WTC11 (cell line): Measurements from ENCODE around the gene SLC12A4. TPM values are rescaled to one million over a fixed set of nuclear protein-coding genes. Genes with fewer than 3 reads are reported as not detected.

Experiments used
- ATF1 ChIP-seq: sonication (generic); formaldehyde crosslinking; IDR thresholded peaks from 2 replicates; pipeline ENCODE4 v1.8.1; 2023; ENCODE audit warnings: mild to moderate bottlenecking, moderate library complexity, missing genetic modification reagents
- E2F1 ChIP-seq: sonication (generic); formaldehyde crosslinking; IDR thresholded peaks from 2 replicates; pipeline ENCODE4 v1.8.0; 2022; ENCODE audit warnings: mild to moderate bottlenecking, missing genetic modification reagents
- E2F4 ChIP-seq: sonication (generic); formaldehyde crosslinking; IDR thresholded peaks from 2 replicates; pipeline ENCODE4 v1.8.1; 2022; ENCODE audit warnings: low read depth, mild to moderate bottlenecking, moderate library complexity, missing genetic modification reagents, borderline replicate concordance
- ETV6 ChIP-seq: sonication (generic); formaldehyde crosslinking; IDR thresholded peaks from 2 replicates; pipeline ENCODE4 v1.8.1; 2022; ENCODE audit warnings: mild to moderate bottlenecking, missing genetic modification reagents
- HMGA2 ChIP-seq: fragments of 250-450 bp; sonication (Bioruptor Pico); IDR thresholded peaks from 2 replicates; pipeline ENCODE4 v1.4.0; 2021; ENCODE audit warnings: mild to moderate bottlenecking, moderate library complexity
- HMGXB4 ChIP-seq: sonication (generic); formaldehyde crosslinking; IDR thresholded peaks from 2 replicates; pipeline ENCODE4 v1.8.1; 2023; ENCODE audit warnings: mild to moderate bottlenecking, moderate library complexity, missing genetic modification reagents
- IRF1 ChIP-seq: sonication (generic); formaldehyde crosslinking; IDR thresholded peaks from 2 replicates; pipeline ENCODE4 v1.8.0; 2023; ENCODE audit warnings: missing genetic modification reagents
- JAZF1 ChIP-seq: fragments of 250-450 bp; sonication (Bioruptor Pico); IDR thresholded peaks from 2 replicates; pipeline ENCODE4 v1.9.0; 2021; ENCODE audit warnings: moderate library complexity, mild to moderate bottlenecking, inconsistent platforms
- KAT7 ChIP-seq: sonication (generic); formaldehyde crosslinking; IDR thresholded peaks from 2 replicates; pipeline ENCODE4 v1.8.1; 2023; ENCODE audit warnings: missing genetic modification reagents, mild to moderate bottlenecking, borderline replicate concordance
- MAX ChIP-seq: sonication (generic); formaldehyde crosslinking; IDR thresholded peaks from 2 replicates; pipeline ENCODE4 v1.8.0; 2022; ENCODE audit warnings: mild to moderate bottlenecking, missing genetic modification reagents
- NFATC4 ChIP-seq: fragments of 250-450 bp; sonication (Bioruptor Pico); IDR thresholded peaks from 2 replicates; pipeline ENCODE4 v1.9.0; 2021; ENCODE audit warnings: mild to moderate bottlenecking
- NFYB ChIP-seq: sonication (generic); formaldehyde crosslinking; conservative IDR thresholded peaks from 2 replicates; pipeline ENCODE4 v1.8.0; 2022; ENCODE audit warnings: low read depth, missing genetic modification reagents
- NR2C2 ChIP-seq: sonication (generic); formaldehyde crosslinking; IDR thresholded peaks from 2 replicates; pipeline ENCODE4 v1.8.0; 2022; ENCODE audit warnings: mild to moderate bottlenecking, missing genetic modification reagents
- NR3C1 ChIP-seq: sonication (generic); formaldehyde crosslinking; conservative IDR thresholded peaks from 2 replicates; pipeline ENCODE4 v1.8.1; 2023; ENCODE audit warnings: low read depth, mild to moderate bottlenecking, missing genetic modification reagents
- PRDM15 ChIP-seq: sonication (generic); formaldehyde crosslinking; IDR thresholded peaks from 2 replicates; pipeline ENCODE4 v1.8.0; 2022; ENCODE audit warnings: missing genetic modification reagents
- RELA ChIP-seq: sonication (generic); formaldehyde crosslinking; IDR thresholded peaks from 2 replicates; pipeline ENCODE4 v1.8.1; 2022; ENCODE audit warnings: missing genetic modification reagents, mild to moderate bottlenecking, borderline replicate concordance
- RORB ChIP-seq: fragments of 250-450 bp; sonication (Bioruptor Pico); IDR thresholded peaks from 2 replicates; pipeline ENCODE4 v1.9.0; 2021; ENCODE audit warnings: mild to moderate bottlenecking
- SMAD4 ChIP-seq: sonication (generic); formaldehyde crosslinking; IDR thresholded peaks from 2 replicates; pipeline ENCODE4 v1.8.0; 2022; ENCODE audit warnings: mild to moderate bottlenecking, missing genetic modification reagents
- SOX15 ChIP-seq: fragments of 250-450 bp; sonication (Bioruptor Pico); IDR thresholded peaks from 2 replicates; pipeline ENCODE4 v1.9.0; 2021; ENCODE audit warnings: mild to moderate bottlenecking
- STAT6 ChIP-seq: sonication (generic); formaldehyde crosslinking; conservative IDR thresholded peaks from 2 replicates; pipeline ENCODE4 v1.8.1; 2023; ENCODE audit warnings: mild to moderate bottlenecking, low read depth, missing genetic modification reagents, moderate library complexity
- USF1 ChIP-seq: sonication (generic); formaldehyde crosslinking; IDR thresholded peaks from 2 replicates; pipeline ENCODE4 v1.8.0; 2022; ENCODE audit warnings: mild to moderate bottlenecking, missing genetic modification reagents
- USF2 ChIP-seq: sonication (generic); formaldehyde crosslinking; IDR thresholded peaks from 2 replicates; pipeline ENCODE4 v1.8.1; 2023; ENCODE audit warnings: mild to moderate bottlenecking, missing genetic modification reagents, moderate library complexity
- ZNF263 ChIP-seq: sonication (generic); formaldehyde crosslinking; IDR thresholded peaks from 2 replicates; pipeline ENCODE4 v1.8.1; 2022; ENCODE audit warnings: low read depth, mild to moderate bottlenecking, moderate library complexity, missing genetic modification reagents
- ZNF423 ChIP-seq: fragments of 250-450 bp; sonication (Bioruptor Pico); IDR thresholded peaks from 2 replicates; pipeline ENCODE4 v2.1.2; 2022; ENCODE audit warnings: mild to moderate bottlenecking, moderate library complexity
- total RNA-seq: library from RNA; stranded (reverse); gene quantifications from 3 replicates; pipeline ENCODE4 v1.2.3, GENCODE V29; 2021

SLC12A4 gene
- total RNA-seq, 1 experiment from 2014 or later, result 94.1 TPM

GRCh38 chr16:67935402-67936123 lies 32.9 kb downstream of the SLC12A4 start (continued):
- TF ChIP-seq ETV6 (peak; percentile 56; the same call in 1 of the 2 replicates), E2F4 (CRISPR knock-in tag) (no peak), SOX15 (no peak), ATF1 (CRISPR knock-in tag) (no peak; the same call in 1 of the 2 replicates), USF2 (peak; percentile 94), RORB (no peak), NR3C1 (no peak), STAT6 (CRISPR knock-in tag) (no peak), NFYB (CRISPR knock-in tag) (no peak), HMGXB4 (peak; percentile 81; the same call in 1 of the 2 replicates), NR2C2 (CRISPR knock-in tag) (no peak; the same call in 1 of the 2 replicates), MAX (peak; percentile 97), ZNF263 (CRISPR knock-in tag) (no peak), E2F1 (CRISPR knock-in tag) (no peak), HMGA2 (CRISPR knock-in tag) (no peak), USF1 (CRISPR knock-in tag) (peak; percentile 94), KAT7 (CRISPR knock-in tag) (0 out of 2 replicates have a peak, but pooled peaks have one; percentile 27), SMAD4 (no peak), IRF1 (CRISPR knock-in tag) (no peak), PRDM15 (no peak), JAZF1 (CRISPR knock-in tag) (no peak), NFATC4 (CRISPR knock-in tag) (0 out of 2 replicates have a peak, but pooled peaks have one; percentile 43), ZNF423 (CRISPR knock-in tag) (no peak), RELA (CRISPR knock-in tag) (peak; percentile 58; the same call in 1 of the 2 replicates)
